Vagina (tissue), 2 donors: ENCODE results near the gene PLAGL2.

Source experiments
- POLR2A ChIP-seq, 2 donors: fragments of 450-650 bp; IDR thresholded peaks; one replicate each; pipeline ENCODE4 v1.6.1; 2017; ENCODE audit warnings: antibody characterized with exemption in 2 of 2, mild to moderate bottlenecking in 2 of 2, moderate library complexity in 2 of 2
- TF ChIP-seq, protein P1 (sequence below), 3 experiments: fragments of 450-650 bp in 2 of 3; fragments of 200-600 bp in 1 of 3; sonication (generic) in 1 of 3; IDR thresholded peaks; one replicate each; pipeline ENCODE4 v1.5.1; 2017 to 2019; ENCODE audit warnings: antibody characterized with exemption in 3 of 3, mild to moderate bottlenecking in 2 of 3, moderate library complexity in 2 of 3

DNA sequence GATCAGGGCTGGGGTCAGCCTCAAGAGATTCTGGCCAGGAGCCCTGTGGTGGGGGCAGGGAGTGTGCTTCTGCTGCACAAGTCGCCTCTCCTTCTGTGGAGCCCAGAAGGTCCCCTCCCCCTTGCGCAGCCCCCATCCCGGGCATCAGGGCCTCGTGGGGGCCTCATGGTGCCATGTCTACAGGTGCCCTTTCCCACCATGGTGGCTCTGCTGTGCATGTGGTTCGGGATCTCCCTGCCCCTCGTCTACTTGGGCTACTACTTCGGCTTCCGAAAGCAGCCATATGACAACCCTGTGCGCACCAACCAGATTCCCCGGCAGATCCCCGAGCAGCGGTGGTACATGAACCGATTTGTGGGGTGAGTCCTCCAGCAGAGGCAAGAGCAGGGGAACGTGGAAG lies 49.9 kb downstream of the PLAGL2 start:
- no peak for TF ChIP-seq POLR2A (IDR thresholded peaks at IDR 0.05)
- TF ChIP-seq, protein P1, sequence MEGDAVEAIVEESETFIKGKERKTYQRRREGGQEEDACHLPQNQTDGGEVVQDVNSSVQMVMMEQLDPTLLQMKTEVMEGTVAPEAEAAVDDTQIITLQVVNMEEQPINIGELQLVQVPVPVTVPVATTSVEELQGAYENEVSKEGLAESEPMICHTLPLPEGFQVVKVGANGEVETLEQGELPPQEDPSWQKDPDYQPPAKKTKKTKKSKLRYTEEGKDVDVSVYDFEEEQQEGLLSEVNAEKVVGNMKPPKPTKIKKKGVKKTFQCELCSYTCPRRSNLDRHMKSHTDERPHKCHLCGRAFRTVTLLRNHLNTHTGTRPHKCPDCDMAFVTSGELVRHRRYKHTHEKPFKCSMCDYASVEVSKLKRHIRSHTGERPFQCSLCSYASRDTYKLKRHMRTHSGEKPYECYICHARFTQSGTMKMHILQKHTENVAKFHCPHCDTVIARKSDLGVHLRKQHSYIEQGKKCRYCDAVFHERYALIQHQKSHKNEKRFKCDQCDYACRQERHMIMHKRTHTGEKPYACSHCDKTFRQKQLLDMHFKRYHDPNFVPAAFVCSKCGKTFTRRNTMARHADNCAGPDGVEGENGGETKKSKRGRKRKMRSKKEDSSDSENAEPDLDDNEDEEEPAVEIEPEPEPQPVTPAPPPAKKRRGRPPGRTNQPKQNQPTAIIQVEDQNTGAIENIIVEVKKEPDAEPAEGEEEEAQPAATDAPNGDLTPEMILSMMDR (IDR thresholded peaks at IDR 0.05), result no peak
